Mucosa of descending colon (tissue), 3 donors: ENCODE measurements around the gene TNIK. TPM values are rescaled to one million over a fixed set of nuclear protein-coding genes. Genes with fewer than 3 reads are reported as not detected.
A peak's percentile ranks its signal among the peaks of the same experiment; 100 is the strongest.

ENCODE experiments used
- ATAC-seq: fragments of 200-7000 bp; cut with Tn5 transposase; one replicate; pipeline ENCODE4 v1.9.1; 2020; ENCODE audit warnings: mild to moderate bottlenecking, moderate library complexity
- DNase-seq, 3 donors: peaks; one replicate each; pipeline ENCODE4 v3.0.0-alpha.2; 2020
- H3K36me3 ChIP-seq: fragments of 200-600 bp; one replicate; pipeline ENCODE4 v1.8.0; 2021; ENCODE audit warnings: low read depth, mild to moderate bottlenecking
- H3K4me1 ChIP-seq: fragments of 200-600 bp; one replicate; pipeline ENCODE4 v1.8.0; 2021; ENCODE audit warnings: low read depth, mild to moderate bottlenecking
- H3K4me3 ChIP-seq: fragments of 200-600 bp; one replicate; pipeline ENCODE4 v1.8.0; 2021; ENCODE audit warnings: mild to moderate bottlenecking
- H3K9me3 ChIP-seq: fragments of 200-600 bp; one replicate; pipeline ENCODE4 v1.8.0; 2021; ENCODE audit warnings: mild to moderate bottlenecking
- CTCF ChIP-seq: fragments of 200-600 bp; IDR thresholded peaks from one replicate; pipeline ENCODE4 v1.8.0; 2022; ENCODE audit warnings: antibody characterized with exemption, mild to moderate bottlenecking
- intact Hi-C, 2 donors: fragments of 100-400 bp; cut with DNase I in 1 of 2; cut with micrococcal nuclease in 1 of 2; formaldehyde crosslinking; loops; one replicate each; pipeline versions ENCODE4 v1.11.0 to v1.11.1; 2022; cut with DNase I, micrococcal nuclease
- total RNA-seq, 3 donors: library from RNA; stranded (reverse); fragmentation: NEBNext Ultra II Directional in 2 of 3; extraction: Animal tissue kit (Norgen Biotek cat#: 25700) in 2 of 3; gene quantifications; one replicate each; pipeline versions ENCODE4 v1.2.1 to v1.2.4, GENCODE V29; 2021 to 2023
- donor health status: DM: no; HTN: no; CAD: no; lungs with moderate emphysema.
- donor health status: DM: no; HTN: no; CAD: no.
- donor health status: DM: no; HTN: yes; CAD: no.

TNIK gene
- total RNA-seq, 3 donors from 2014 or later = 27.2 to 33.0 (median 28.0) TPM

- no peak for TF ChIP-seq CTCF
- H3K4me1 ChIP-seq = no peaks in the 10 kb centered on the region
- no peak for DNase-seq
- ATAC-seq = no peak
- no peaks in the 10 kb centered on the region for H3K36me3 ChIP-seq
- H3K9me3 ChIP-seq = no peaks in the 10 kb centered on the region
- H3K4me3 ChIP-seq = no peak overlapping the region
- intact Hi-C loops = loop anchor here in 1 of 2 donors (10.0 kb wide), 2 partner anchors 278 to 378 kb away; partner anchors contain the start of gene TNIK
Measured at GRCh38 chr3:171186817-171187500, 273.2 kb downstream of the TNIK start.

- Histone ChIP-seq H3K4me1 (no peaks in the 10 kb centered on the region), H3K9me3 (no peaks in the 10 kb centered on the region), H3K4me3 (no peak overlapping the region), H3K36me3 (no peaks in the 10 kb centered on the region)
- no peak for TF ChIP-seq CTCF
- ATAC-seq (no peak), DNase-seq (no peak)
- intact Hi-C loops = loop anchor here in 1 of 2 donors (10.0 kb wide), 2 partner anchors 278 to 378 kb away; partner anchors contain the start of gene TNIK
Measured at GRCh38 chr3:171186383-171186782, 273.8 kb downstream of the TNIK start.

- ATAC-seq = no peak
- no peak overlapping the region for H3K4me3 ChIP-seq
- H3K4me1 ChIP-seq = no peaks in the 10 kb centered on the region
- DNase-seq = no peak
- intact Hi-C loops = loop anchor here in 1 of 2 donors (10.0 kb wide), 2 partner anchors 279 to 379 kb away; partner anchors contain the start of gene TNIK
- H3K9me3 ChIP-seq = no peaks in the 10 kb centered on the region
- TF ChIP-seq CTCF = no peak
- H3K36me3 ChIP-seq = no peaks in the 10 kb centered on the region
Measured at GRCh38 chr3:171185959-171186358, 274.2 kb downstream of the TNIK start.

- no peak overlapping the region for H3K4me3 ChIP-seq
- intact Hi-C loops = loop anchor here (5.0 to 10.0 kb wide), 3 partner anchors 278 to 380 kb away; partner anchors contain the start of gene TNIK (in 2 of the 2)
- H3K36me3 ChIP-seq = no peaks in the 10 kb centered on the region
- H3K9me3 ChIP-seq = no peaks in the 10 kb centered on the region
- ATAC-seq (no peak), DNase-seq (no peak)
- TF ChIP-seq CTCF = no peak
- no peaks in the 10 kb centered on the region for H3K4me1 ChIP-seq
Measured at GRCh38 chr3:171184372-171184771, 275.8 kb downstream of the TNIK start.

- Histone ChIP-seq H3K36me3 (no peaks in the 10 kb centered on the region), H3K4me1 (no peaks in the 10 kb centered on the region), H3K4me3 (no peak overlapping the region), H3K9me3 (no peaks in the 10 kb centered on the region)
- peak in 1 of 3 donors; percentile 53 for DNase-seq
- peak; percentile 58 for ATAC-seq
- intact Hi-C loops = loop anchor here (5.0 to 10.0 kb wide), 3 partner anchors 279 to 382 kb away; partner anchors contain the start of gene TNIK (in 2 of the 2)
- no peak for TF ChIP-seq CTCF
Measured at GRCh38 chr3:171183042-171183441, 277.2 kb downstream of the TNIK start.
